ENCODE results near the gene BPHL.
"Not testable (repeated sequence)": the region's sequence is repeated elsewhere in the genome, so short reads cannot be mapped to it uniquely, and the experiment has no call there.

The BPHL gene

DNA sequence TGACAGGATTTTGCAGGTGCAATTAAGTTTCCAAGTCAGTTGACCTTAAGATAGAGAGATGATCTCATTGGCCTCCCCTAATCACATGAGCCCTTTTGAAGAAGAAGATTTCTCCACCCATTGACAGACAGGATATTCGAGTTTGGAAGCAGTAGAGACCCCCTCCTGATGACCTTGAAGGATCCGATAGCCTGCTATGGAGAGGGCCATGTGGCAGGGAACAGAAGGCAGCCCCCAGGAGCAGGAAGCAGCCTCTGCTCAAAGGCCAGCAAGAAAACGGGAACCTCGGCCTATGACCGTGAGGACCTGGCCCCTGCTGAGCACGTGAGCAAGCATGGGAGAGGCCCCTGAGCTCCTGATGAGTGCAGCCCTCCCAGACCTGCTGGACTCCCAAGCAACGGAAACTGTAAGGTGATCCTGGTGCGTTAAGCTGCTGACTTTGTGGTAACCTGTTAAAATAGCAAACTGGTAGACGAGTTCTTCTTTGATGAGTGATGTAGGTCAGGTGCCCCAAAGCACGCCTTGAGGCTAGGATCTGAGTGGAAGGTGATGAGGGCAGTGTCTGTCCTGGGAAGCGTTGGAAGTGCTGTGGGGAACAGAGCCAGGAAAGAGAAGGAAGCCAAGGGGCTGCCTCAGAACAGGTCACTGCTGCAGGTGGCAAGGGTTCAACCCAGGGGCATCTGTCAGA lies 57.3 kb downstream of the BPHL start:
- in situ Hi-C loops (cut with MboI; ENCODE audit: low sequenced_read_pairs), result no loop called here

DNA sequence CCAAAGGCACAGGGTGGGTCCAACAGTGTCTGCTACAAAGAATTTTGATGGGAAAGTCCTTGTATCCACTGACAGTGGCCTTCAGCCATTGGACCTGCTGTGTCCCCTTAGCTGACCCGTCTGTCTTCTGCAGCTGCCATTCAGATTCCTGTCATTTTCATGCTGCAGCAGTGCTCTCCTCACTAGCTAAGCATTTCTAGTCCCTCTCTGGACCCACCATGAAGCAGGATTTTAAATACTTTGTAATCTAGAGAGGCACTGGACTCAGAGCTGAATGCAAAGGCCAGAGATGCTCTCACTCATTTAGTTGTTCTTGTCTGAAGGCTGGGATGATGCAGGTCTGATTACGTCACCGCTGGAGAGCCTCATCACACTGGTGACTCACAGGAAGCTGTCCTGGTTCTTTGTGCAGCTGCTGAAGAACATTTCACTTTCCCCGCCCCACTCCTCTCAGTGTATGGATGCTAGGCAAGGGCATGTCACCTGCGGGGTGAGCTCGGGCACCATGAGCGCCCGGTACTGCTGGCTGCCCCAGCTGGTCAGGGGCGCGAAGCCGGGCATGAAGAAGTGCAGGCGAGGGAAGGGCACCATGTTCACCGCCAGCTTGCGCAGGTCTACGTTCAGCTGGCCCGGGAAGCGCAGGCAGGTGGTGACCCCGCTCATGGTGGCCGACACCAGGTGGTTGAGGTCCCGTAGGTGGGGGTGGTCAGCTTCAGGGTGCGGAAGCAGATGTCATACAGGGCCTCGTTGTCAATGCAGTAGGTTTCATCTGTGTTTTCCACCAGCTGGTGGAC lies 58.2 kb downstream of the BPHL start:
- in situ Hi-C loops (cut with MboI; ENCODE audit: low sequenced_read_pairs), result no loop called here

DNA sequence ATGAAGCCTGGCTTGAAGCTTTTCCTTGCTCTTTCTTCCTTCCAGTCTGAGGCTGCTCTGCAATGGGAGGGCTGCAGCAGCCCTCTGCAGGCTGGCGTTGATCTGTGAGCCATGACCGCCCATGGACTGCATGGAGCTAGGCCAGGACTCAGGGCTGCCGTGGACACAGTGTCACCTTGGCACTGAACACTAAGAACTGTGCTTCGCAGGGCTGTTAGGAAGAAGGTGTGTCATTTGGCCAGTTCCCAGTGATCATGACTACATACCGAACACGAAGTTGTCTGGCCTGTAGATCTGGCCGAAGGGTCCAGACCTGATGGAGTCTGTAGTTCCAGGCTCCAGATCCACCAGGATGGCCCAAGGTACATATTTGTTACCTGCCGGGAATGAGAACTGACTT lies 60.2 kb downstream of the BPHL start:
- in situ Hi-C loops (cut with MboI; ENCODE audit: low sequenced_read_pairs), result not testable (repeated sequence)

DNA sequence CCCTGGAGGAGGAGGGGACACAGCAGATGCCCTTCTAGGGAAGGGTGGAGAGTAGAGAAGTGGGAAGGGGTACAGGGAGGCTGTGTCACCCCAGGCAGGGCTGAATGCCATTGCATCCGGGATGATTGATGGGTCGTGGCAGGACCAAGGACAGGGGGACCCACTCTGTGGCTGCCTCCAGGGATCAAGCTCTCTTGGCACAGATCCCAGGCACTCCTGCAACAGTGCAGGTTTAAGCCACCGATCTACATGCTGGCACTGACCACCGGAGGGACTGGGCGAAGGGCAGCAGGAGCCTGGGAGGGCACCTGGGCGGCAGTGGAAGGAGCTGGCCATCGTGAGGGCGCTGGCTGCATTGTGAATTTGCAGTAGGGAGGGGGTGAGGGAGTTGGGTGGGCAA lies 61.4 kb downstream of the BPHL start:
- in situ Hi-C loops (cut with MboI; ENCODE audit: low sequenced_read_pairs), result not testable (repeated sequence)

DNA sequence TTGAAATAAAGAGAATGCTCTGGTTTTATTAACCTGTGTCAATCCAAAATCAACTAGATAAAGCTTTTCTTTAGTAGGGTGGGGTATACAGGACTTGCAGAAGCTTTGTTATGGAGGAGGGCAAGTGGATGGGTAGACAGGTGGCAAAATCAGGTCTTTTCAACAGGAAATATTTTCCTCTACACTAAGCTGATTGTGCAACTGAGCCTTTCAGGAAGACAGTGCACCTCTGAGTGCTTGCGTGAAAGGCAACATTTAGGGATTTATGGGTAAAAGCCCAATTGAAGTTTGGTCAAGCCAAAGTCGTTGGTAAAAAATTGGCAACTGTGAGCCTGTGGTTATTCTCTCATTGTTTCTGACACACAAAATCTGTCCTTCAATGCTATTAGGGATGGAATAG lies 62.6 kb downstream of the BPHL start:
- in situ Hi-C loops (cut with MboI; ENCODE audit: low sequenced_read_pairs), result no loop called here

DNA sequence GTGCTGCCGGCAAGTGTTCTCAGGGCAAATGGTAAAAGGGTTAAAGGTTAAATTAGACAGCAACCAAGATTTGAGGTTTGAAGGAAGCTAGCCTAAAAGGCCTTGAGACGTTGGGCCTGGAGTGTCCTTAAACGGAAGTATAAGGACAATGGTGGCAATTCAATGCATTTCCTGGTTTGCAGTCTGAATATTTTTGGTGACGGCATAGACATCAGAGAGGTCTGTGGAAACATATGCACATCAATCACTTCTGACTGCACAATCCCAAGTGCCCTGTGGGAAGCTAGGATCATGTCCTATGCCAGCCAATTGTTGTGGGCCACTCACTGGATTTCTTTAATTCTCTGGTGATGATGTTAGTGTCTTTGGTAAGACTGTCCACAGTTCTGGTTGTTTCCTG lies 64.6 kb downstream of the BPHL start:
- in situ Hi-C loops (cut with MboI; ENCODE audit: low sequenced_read_pairs), result no loop called here

DNA sequence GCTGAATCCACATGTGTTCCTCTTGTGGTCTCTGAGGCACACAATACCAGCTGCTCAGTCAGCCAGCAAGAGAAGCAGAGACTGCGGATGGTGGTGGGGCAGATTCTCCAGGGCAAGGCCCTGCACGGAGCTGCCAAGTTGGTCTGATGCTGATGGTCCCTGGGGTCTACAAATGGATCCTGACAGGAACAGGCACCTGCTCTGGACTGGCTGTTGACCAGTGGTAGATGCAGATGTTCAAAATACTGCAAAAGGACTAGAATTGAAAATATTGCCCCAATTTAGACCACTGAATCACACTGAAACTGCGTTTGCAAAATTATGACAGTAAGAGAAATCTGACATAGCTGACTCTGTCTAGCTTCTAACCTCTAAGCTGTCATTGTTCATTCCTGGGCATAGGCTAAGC lies 68.5 kb downstream of the BPHL start:
- in situ Hi-C loops (cut with MboI; ENCODE audit: low sequenced_read_pairs), result no loop called here

DNA sequence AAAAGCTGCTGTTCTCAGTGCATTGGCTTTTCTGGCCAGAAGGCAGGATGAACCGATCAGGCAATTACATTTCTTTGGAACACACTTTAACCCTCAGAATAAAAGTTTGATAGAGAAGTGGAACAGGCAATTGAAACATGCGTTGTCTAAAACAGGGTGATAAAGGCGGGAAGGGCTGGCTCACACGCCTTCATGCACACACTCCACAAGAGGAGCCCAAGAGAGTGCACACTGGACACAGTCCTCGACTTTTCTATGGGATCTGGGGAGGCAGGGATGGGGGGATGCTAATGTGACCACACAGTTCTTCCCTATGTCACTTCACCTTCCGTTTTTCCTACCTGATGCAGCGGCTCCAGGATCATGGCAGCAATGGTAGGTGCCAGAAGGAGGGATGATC lies 69.8 kb downstream of the BPHL start:
- in situ Hi-C loops (cut with MboI; ENCODE audit: low sequenced_read_pairs), result no loop called here

DNA sequence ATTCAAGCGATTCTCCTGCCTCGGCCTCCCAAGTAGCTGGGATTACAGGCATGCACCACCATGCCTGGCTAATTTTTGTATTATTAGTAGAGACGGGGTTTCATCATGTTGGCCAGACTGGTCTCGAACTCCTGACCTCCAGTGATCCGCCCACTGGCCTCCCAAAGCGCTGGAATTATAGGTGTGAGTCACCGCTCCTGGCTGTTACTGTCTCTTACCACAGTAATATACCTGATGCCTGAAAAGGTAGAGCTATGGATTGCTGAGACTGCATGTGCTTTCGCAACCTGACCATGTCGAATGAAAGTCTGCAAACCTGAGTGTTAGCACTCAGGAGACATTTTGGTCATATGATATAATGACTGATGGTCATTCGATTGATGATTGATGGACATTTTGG lies 70.7 kb downstream of the BPHL start:
- in situ Hi-C loops (cut with MboI; ENCODE audit: low sequenced_read_pairs), result not testable (repeated sequence)

DNA sequence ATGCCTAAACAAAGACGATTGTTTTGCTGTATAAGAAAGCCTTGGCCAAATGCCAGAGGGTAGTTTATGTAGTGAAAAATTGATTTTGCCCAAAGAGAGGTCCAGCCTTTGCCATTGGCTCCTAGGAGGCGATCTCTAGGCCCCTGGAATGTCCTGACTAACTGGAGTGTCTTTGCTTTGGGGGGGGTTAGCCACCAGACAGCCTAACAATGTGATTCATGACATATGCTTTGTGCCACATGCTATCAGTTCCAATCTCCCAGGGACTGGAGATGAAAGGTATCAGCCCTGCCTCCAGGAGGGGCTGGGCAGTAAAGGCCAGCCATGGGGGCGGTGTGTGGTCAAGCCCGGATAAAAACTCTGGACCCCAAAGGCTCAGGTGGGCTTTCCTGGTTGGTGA lies 71.5 kb downstream of the BPHL start:
- in situ Hi-C loops (cut with MboI; ENCODE audit: low sequenced_read_pairs), result no loop called here

DNA sequence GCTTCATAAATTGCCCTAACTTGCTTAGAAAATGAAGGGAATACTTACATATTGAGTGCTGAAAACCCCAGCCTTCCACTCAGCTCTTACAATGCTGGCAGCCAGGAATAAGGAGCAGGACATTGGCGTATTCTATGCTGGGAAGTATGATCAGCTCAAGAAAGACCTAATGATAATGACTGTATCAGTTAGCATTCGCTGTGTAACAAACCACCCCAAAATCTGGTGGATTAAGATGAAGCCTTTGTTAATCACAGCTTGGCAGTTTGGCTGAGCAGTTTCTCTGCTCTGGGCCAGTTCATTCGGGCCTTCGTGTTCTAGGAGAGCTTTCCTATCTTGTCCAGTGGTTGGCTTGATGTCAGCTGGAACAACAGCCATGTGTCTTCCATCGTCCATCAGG lies 72.3 kb downstream of the BPHL start:
- in situ Hi-C loops (cut with MboI; ENCODE audit: low sequenced_read_pairs), result no loop called here

DNA sequence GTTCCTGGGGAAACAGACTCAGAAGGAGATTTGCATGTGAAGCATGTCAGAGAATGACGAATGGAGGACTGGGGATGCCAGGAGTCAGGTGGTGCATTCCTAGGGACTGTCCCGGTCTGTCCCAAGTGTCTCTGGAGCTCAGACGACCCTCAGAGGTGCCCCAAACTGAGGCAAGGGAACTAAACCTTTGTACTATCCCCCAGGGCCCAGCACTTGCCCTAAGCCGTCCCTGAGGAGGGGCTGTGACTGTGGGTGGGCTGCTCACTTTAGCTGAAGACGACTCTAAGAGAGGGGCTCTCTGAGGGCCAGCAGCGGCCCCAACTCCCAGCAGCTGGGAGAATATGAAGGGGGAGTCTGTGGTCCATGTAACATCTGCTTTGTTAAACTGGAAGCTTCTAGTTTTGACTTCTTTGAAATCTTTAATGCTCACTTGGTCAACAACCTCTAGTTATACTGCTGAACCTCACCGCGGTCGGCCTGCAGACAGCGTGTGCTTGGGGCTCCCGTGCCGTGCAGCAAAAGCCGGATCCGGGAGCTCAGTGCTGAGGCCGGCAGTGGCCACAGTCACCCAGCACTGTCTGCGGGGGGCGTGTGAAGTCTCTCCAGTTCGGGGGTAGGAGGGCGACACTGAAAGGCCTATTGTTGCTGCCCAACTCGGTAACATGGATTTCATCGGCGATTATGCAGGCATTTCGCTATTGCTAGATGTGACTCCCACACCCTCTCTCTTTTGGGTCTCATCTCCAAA lies 74.8 kb downstream of the BPHL start:
- in situ Hi-C loops (cut with MboI; ENCODE audit: low sequenced_read_pairs), result no loop called here

DNA sequence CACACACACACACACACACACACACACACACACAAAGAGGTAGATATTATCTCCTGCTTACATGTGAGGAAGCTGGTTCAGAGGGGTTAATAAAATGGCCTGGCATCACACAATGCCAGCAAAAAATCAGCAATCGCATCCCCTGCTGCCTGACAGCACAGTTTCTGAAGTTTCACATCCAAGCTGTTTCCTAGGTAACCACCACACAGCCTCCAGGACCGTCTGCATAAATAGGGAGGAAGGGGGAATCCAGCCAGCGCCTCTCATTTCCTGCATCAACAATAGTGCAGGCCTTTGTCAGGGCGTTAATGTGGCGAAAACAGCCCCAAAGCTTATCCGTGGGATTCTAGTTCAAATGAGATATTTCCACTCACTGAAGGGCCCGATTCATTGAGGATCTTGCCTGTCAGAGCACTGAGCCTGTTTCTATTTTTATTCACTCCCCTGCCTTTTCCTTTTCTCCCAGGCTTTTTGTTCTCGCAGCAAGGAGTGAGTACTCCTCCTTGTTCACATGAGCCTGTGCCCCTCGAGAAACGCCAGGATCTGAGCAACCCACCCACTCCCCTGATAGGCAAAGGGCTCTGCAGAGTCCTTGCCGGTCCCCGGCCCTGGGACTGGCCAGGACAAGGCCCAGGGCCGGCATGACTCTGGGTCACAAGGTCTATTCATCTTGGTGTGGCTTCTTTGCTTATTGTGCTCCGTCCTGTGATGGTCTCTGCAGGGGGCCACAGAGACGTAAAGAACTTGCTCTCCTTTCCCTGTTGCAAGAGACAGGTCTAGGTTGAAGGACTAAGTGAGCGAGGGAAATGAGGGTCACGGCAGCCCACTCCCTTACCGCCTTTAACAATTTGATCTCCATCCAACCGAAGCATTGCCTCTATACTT lies 76.3 kb downstream of the BPHL start:
- in situ Hi-C loops (cut with MboI; ENCODE audit: low sequenced_read_pairs), result no loop called here

DNA sequence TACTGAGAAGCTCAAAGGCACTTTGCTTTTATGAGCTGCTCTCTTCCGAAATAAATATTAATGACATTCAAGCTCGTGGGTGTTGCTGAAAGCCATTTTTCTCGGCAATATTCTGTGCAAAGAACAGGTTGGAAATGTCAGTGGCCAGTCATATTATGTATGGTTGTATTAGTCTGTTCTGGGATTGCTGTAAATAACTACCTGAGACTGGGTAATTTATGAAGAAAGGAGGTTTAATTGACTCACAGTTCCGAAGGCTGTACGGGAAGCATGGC lies 76.8 kb downstream of the BPHL start:
- in situ Hi-C loops (cut with MboI; ENCODE audit: low sequenced_read_pairs), result no loop called here

DNA sequence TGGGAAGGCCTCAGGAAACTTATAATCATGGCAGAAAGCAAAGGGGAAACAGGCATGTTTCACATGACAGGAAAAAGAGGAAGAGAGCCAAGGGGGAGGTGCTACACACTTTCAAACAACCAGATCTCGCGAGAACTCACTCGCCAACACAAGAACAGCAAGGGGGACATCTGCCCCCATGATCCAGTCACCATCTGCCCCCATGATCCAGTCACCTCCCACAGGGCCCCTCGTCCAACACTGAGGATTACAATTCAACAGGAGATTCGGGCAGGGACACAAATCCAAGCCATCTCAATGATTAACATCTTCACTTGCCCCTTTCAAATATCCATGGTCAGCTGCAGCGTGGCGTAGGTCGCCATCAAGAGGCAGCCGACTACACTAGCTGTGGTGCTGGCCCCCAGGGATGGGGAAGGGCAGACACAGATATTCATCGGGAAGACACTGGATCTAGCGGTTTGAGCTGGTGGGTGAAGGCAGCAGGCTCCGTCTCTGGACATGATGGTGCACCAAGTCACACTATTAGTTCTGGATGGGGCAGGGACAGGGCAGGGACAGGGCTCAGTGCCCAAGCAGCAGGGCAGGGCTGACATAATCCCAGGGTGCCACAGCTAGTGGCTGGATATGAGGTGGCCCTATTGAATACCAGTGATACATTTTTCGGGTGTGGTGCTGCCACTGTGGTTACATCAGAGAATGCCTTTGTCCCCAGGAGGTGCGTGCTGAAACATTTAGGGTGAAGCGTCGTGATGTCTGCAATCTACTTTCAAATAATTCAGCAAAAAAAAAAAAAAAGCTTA lies 77.4 kb downstream of the BPHL start:
- in situ Hi-C loops (cut with MboI; ENCODE audit: low sequenced_read_pairs), result no loop called here

DNA sequence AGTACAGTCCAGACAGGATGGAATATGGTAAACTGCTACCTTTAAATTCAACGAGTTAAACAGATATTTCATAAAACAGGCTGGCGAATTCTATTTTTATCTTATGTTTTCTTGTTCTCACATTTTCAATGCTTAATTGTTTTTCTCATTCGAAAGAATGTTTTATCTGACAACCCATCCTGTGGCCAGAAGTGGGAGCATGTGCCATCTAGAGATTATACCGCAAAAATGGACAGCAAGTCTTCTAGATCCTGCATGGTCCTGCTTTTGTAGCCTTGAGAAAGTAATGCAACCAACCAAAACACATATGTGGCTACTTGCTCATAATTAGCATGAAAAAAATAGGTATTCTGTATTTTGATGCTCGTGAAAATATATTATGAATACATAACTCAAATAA lies 78.3 kb downstream of the BPHL start:
- in situ Hi-C loops (cut with MboI; ENCODE audit: low sequenced_read_pairs), result no loop called here

DNA sequence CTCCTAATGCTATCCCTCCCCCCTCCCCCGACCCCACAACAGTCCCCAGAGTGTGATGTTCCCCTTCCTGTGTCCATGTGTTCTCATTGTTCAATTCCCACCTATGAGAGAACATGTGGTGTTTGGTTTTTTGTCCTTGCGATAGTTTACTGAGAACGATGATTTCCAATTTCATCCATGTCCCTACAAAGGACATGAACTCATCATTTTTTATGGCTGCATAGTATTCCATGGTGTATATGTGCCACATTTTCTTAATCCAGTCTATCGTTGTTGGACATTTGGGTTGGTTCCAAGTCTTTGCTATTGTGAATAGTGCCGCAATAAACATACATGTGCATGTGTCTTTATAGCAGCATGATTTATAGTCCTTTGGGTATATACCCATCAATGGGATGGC lies 79.2 kb downstream of the BPHL start:
- in situ Hi-C loops (cut with MboI; ENCODE audit: low sequenced_read_pairs), result not testable (repeated sequence)

DNA sequence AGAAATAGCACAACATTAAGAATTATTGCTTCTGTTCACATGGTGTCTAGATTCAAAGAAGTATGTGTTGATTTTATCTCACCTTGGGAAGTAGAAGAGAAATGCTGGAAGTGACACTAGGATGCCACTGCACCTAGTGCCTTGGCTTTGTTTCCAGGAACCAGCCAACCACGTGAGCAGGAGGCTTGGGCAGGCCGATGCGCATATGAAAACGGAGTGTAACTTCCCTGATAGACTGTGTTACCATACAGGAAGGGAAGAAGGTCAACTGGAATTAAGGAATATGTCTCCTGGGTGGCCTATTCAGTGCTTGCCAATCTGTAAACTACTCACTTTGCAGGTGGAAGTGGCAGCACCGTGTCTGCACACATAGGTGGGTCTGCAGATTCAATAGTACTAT lies 80.9 kb downstream of the BPHL start:
- in situ Hi-C loops (cut with MboI; ENCODE audit: low sequenced_read_pairs), result no loop called here

DNA sequence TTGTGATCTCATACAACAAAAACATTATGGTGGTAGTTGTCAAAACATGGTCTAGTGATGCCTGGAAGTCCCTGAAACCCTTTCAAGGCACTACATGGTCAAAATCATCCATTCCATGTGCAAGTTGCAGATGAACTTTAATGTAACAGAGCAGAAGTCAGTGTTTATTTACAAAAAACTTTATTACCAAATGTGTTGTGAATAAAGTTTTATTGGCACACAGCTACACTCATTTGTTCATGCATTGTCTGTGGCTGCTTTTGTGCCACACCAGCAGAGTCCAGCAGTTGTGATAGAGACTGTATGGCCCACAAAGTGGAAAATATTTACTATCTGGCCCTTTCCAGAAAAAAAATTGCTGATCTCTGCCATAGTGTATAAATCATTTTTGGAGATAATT lies 82.2 kb downstream of the BPHL start:
- in situ Hi-C loops (cut with MboI; ENCODE audit: low sequenced_read_pairs), result no loop called here

DNA sequence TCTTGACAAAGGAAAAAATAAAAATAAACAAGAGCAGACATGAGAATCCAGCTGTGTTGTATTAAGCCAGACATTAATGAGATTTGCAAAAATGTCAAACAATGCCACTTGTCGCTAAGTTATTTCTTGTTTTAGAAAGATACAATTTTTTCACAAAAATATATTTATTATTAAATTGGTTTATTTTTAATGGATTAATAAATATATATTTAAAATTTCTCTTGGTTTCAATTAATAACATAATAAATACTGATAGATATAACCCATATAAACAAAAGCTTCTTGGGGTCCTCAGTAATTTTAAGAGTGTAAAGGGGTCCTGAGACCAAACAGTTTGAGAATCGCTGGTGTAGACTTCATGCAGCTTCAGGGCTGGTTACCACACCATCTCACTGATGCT lies 82.9 kb downstream of the BPHL start:
- in situ Hi-C loops (cut with MboI; ENCODE audit: low sequenced_read_pairs), result no loop called here
